ENCODE results near the gene NKD1.

Gene NKD1

DNA sequence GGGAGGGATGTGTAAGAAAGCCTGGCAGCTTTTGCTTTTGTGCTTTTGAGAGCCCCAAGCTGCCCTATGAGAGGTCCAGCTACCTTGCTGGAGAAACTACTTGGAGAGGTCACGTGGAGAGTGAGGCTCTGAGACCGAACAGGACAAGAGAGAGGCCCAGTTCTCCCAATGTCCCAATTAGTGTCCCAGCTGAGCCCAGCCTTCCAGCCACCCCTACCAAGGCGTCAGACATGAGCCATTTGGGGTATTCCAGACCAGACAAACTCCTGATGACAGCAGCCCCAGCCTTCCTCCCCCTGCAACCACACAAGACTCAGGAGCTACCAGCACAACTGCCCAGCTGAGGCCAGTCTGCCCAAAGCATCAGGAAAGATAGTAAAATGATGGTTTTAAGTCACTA lies 35.0 kb downstream of the NKD1 start:
- Histone ChIP-seq H3K27ac (no peak overlapping the region), H3K4me3 (ENCODE audit: low read depth, low read length) (no peak overlapping the region), H3K27me3 (ENCODE audit: insufficient read depth, low read depth, severe bottlenecking) (no peaks in the 10 kb centered on the region), H3K9me3 (ENCODE audit: severe bottlenecking) (no peaks in the 10 kb centered on the region), H3K36me3 (no peaks in the 10 kb centered on the region)
- TF ChIP-seq, protein P1, sequence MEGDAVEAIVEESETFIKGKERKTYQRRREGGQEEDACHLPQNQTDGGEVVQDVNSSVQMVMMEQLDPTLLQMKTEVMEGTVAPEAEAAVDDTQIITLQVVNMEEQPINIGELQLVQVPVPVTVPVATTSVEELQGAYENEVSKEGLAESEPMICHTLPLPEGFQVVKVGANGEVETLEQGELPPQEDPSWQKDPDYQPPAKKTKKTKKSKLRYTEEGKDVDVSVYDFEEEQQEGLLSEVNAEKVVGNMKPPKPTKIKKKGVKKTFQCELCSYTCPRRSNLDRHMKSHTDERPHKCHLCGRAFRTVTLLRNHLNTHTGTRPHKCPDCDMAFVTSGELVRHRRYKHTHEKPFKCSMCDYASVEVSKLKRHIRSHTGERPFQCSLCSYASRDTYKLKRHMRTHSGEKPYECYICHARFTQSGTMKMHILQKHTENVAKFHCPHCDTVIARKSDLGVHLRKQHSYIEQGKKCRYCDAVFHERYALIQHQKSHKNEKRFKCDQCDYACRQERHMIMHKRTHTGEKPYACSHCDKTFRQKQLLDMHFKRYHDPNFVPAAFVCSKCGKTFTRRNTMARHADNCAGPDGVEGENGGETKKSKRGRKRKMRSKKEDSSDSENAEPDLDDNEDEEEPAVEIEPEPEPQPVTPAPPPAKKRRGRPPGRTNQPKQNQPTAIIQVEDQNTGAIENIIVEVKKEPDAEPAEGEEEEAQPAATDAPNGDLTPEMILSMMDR (IDR thresholded peaks at IDR 0.05; ENCODE audit: low read depth, low read length) = no peak
- no peak for DNase-seq

DNA sequence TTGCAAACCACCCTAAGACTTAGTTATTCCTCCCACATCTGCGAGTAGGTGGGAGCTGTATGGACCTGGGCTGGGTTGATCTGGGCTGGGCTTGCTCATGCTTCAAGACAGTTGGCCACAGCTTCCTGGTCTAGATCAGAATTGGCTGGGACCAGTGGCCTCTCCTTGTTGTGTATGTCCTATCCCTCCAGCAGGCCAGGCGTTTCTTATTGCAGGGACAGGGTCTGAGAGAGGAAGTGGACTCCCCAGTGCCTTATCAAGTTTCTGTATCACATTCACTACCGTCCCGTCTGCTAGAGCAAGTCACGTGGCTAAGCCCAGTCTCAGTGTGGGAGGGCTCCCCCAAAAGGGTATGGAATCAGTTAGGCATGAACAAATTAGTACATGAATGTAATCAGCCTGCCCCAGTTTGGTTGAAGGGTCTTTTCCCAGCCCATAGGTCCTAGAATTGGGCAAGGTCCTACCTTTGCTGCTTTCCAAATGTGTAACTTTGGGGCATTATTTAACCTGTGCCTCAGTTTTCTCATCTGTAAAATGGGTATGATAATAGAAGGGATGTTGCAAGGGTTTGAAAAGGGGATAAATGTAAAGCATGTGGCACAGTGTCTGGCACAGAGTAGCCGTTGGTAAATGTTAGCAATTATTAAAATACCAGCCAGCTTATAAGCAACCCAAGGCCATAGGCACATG lies 36.0 kb downstream of the NKD1 start:
- Histone ChIP-seq H3K36me3 (no peaks in the 10 kb centered on the region), H3K9me3 (ENCODE audit: severe bottlenecking) (no peaks in the 10 kb centered on the region), H3K27ac (no peak overlapping the region), H3K27me3 (ENCODE audit: insufficient read depth, low read depth, severe bottlenecking) (no peaks in the 10 kb centered on the region), H3K4me3 (ENCODE audit: low read depth, low read length) (no peak overlapping the region)
- DNase-seq = no peak
- TF ChIP-seq, protein P1 (IDR thresholded peaks at IDR 0.05; ENCODE audit: low read depth, low read length) = no peak

DNA sequence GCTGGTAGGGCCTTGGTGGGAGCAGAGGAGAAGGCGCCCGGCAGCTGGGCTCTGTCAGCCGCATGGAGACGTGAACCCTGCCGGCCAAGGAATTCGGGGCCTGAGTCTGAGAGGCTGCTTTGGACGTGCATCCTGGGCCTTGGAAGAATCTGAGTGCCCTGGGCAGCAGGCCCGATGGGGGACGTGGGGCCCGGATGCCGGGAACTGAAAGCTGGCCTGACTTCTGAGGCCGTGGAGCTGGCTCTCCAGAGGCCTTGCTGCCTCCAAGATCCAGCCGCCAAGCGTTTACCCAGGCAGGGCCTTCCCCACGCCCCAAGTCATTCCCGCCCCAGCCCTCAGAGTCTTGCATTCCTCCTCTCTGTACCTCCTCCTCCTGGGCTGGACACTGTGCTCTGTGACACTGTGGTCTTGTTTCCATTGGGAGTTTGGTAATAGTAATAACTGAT lies 37.2 kb downstream of the NKD1 start:
- Histone ChIP-seq H3K27me3 (ENCODE audit: insufficient read depth, low read depth, severe bottlenecking) (no peaks in the 10 kb centered on the region), H3K4me3 (ENCODE audit: low read depth, low read length) (no peak overlapping the region), H3K9me3 (ENCODE audit: severe bottlenecking) (no peaks in the 10 kb centered on the region), H3K27ac (no peak overlapping the region), H3K36me3 (no peaks in the 10 kb centered on the region)
- DNase-seq = no peak
- TF ChIP-seq, protein P1 (IDR thresholded peaks at IDR 0.05; ENCODE audit: low read depth, low read length) = no peak

DNA sequence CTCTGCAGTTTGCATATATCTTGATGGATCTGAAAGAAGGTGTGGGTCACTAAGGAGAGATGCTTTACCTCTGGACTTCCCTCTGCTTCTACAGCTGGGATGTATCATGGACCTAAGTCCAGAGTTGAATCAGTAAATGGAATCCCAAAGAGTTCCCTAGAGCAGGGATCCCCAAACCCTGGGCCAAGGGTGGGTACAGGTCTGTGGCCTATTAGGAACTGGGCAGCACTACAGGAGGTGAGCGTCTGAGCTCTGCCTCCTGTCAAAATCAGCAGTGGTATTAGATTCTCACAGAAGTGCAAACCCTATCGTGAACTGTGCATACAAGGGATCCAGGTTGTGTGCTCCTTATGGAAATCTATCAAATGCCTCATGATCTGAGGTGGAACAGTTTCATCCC lies 39.3 kb downstream of the NKD1 start:
- no peak overlapping the region for H3K27ac ChIP-seq
- TF ChIP-seq, protein P1 (IDR thresholded peaks at IDR 0.05; ENCODE audit: low read depth, low read length) = no peak
- H3K27me3 ChIP-seq (ENCODE audit: insufficient read depth, low read depth, severe bottlenecking) = no peaks in the 10 kb centered on the region

DNA sequence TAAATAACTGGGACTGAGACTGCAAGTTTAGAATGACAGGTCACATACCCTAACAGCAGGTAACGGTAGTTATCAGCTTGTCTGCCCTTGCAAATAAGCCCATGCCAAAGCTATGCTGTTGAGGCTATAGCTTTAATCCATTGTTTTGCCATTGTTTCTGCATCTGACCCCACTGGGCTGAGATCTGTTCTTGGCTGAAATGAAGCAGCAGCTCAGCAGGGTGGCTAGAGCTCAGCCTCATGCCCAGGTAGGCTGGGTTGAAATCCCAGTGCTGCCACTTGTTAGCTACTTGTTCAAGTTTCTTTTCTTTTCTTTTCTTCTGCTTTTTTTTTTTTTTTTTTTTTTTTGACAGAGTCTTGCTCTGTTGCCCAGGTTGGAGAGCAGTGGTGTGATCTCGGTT lies 40.1 kb downstream of the NKD1 start:
- H3K27ac ChIP-seq = no peak overlapping the region
- H3K4me3 ChIP-seq (ENCODE audit: low read depth, low read length) = no peak overlapping the region
- DNase-seq = no peak
- no peaks in the 10 kb centered on the region for H3K27me3 ChIP-seq (ENCODE audit: insufficient read depth, low read depth, severe bottlenecking)
- no peaks in the 10 kb centered on the region for H3K36me3 ChIP-seq
- TF ChIP-seq, protein P1 (IDR thresholded peaks at IDR 0.05; ENCODE audit: low read depth, low read length) = no peak
- H3K9me3 ChIP-seq (ENCODE audit: severe bottlenecking) = no peaks in the 10 kb centered on the region

More for the DNA sequence above, 39.3 kb downstream of the NKD1 start:
- no peak for DNase-seq
- Histone ChIP-seq H3K36me3 (no peaks in the 10 kb centered on the region), H3K9me3 (ENCODE audit: severe bottlenecking) (no peaks in the 10 kb centered on the region), H3K4me3 (ENCODE audit: low read depth, low read length) (no peak overlapping the region)

DNA sequence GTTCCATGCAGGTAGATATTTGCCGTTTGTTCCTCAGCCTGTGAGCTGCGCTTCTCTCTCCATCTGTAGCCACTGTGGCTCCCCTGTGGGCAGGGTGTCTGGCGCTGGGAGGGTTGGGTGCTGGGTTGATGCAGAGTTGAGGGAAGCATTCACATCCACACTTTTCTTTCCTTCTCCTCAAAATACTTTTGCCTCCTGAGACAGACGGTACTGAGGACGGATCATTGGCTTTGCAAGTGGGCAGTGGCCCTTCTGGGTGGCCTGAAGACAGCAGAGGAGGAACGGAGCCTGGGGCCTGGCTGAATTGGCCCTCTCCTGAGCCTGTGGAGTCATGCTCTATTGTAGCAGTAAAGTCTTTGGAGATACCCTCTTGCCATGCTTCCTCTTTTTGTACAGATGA lies 43.0 kb downstream of the NKD1 start:
- TF ChIP-seq, protein P1 (IDR thresholded peaks at IDR 0.05; ENCODE audit: low read depth, low read length) = no peak

More for the DNA sequence above, 43.0 kb downstream of the NKD1 start:
- Histone ChIP-seq H3K4me3 (ENCODE audit: low read depth, low read length) (no peak overlapping the region), H3K27me3 (ENCODE audit: insufficient read depth, low read depth, severe bottlenecking) (no peaks in the 10 kb centered on the region), H3K27ac (no peak overlapping the region), H3K9me3 (ENCODE audit: severe bottlenecking) (no peaks in the 10 kb centered on the region), H3K36me3 (no peaks in the 10 kb centered on the region)
- no peak for DNase-seq

Data from WERI-Rb-1 (cell line).